ENCODE measurements around the gene TEF. TPM values are rescaled to one million over a fixed set of nuclear protein-coding genes. Genes with fewer than 3 reads are reported as not detected.

TEF gene
- total RNA-seq, 1 donor from 2014 or later, result 12.5 TPM

DNA sequence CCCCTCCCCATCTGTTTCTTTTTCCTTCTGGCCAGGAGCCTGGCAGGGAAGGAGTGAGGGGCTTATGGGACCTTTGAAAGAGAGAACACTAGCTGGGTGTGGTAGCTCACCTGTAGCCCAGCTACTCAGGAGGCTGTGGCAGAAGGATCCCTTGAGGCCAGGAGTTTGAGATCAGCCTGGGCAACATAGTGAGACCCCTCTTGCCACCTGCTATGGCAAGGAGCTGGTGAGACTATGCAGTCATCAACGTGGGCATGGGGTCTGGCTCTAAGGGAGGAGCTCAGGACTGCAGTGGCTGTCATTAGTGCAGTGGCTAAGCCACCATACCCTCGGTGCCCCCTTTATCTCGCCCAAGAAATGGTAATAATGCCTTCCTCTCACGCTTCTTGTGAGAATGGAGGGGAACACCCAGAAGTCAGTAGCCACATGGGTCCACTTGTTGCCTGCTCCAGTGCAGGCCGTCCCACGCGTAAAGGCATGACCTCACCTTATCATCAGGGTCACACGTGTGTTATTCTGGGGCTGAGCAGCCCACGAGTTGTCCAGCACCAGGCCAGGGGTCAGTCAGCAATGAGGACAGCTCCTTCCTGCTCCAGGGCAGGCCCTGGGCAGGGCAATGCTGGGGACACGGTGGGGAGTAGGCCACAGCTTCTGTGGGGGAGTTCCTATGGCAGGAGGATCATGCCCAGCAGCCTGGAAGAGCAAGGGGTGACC lies 27.7 kb upstream of the TEF start:
- no peaks in the 10 kb centered on the region for H3K9me3 ChIP-seq (ENCODE audit: control insufficient read depth in 3 of 3, low read length in 3 of 3)
- no peaks in the 10 kb centered on the region for H3K27me3 ChIP-seq (ENCODE audit: control insufficient read depth in 3 of 3, insufficient read depth in 3 of 3, low read length in 3 of 3)
- H3K4me1 ChIP-seq (ENCODE audit: control insufficient read depth in 3 of 3, insufficient read depth in 3 of 3, low read length in 3 of 3), result peaks cover 5 to 13% (median 9%) of the 10 kb centered on the region in 3 donors
- H3K9ac ChIP-seq (ENCODE audit: low read depth in 1 of 3, low read length in 3 of 3), result no peak overlapping the region
- peaks cover 69 to 77% (median 73%) of the 10 kb centered on the region in 3 donors for H3K36me3 ChIP-seq (ENCODE audit: control insufficient read depth in 3 of 3, insufficient read depth in 3 of 3, low read length in 3 of 3)
- no peak overlapping the region for H3K27ac ChIP-seq (ENCODE audit: low read depth, low read length)
- H3K4me3 ChIP-seq (ENCODE audit: low read length in 3 of 3), result no peak overlapping the region

DNA sequence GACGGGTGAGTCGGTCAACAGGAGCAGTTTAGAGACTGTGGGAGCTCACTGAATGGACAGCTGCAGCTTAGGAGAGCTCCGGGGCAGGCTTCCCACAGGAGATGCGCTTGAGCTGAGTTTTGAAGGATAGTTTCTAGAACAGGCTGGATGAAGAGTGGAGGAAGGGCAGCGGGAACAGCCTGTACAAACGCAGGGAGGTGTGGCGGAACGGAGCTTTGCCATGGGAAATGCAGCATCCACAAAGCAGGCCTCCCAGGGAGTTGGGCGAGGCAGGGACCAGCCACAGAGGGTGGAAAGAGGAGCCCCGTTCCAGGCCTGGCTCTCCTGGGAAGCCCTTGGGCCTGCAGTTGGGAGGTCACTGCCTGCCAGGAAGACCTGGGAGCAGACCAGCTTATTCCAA lies 26.8 kb upstream of the TEF start:
- Histone ChIP-seq H3K4me3 (ENCODE audit: low read length in 3 of 3) (no peak overlapping the region), H3K27me3 (ENCODE audit: control insufficient read depth in 3 of 3, insufficient read depth in 3 of 3, low read length in 3 of 3) (no peaks in the 10 kb centered on the region), H3K9ac (ENCODE audit: low read depth in 1 of 3, low read length in 3 of 3) (no peak overlapping the region), H3K27ac (ENCODE audit: low read depth, low read length) (no peak overlapping the region), H3K36me3 (ENCODE audit: control insufficient read depth in 3 of 3, insufficient read depth in 3 of 3, low read length in 3 of 3) (peaks cover 60 to 68% (median 65%) of the 10 kb centered on the region in 3 donors), H3K9me3 (ENCODE audit: control insufficient read depth in 3 of 3, low read length in 3 of 3) (no peaks in the 10 kb centered on the region), H3K4me1 (ENCODE audit: control insufficient read depth in 3 of 3, insufficient read depth in 3 of 3, low read length in 3 of 3) (peaks cover 5 to 12% (median 11%) of the 10 kb centered on the region in 3 donors)

GRCh38 chr22:41355895-41356294 lies 25.8 kb upstream of the TEF start:
- H3K27ac ChIP-seq (ENCODE audit: low read depth, low read length), result no peak overlapping the region

DNA sequence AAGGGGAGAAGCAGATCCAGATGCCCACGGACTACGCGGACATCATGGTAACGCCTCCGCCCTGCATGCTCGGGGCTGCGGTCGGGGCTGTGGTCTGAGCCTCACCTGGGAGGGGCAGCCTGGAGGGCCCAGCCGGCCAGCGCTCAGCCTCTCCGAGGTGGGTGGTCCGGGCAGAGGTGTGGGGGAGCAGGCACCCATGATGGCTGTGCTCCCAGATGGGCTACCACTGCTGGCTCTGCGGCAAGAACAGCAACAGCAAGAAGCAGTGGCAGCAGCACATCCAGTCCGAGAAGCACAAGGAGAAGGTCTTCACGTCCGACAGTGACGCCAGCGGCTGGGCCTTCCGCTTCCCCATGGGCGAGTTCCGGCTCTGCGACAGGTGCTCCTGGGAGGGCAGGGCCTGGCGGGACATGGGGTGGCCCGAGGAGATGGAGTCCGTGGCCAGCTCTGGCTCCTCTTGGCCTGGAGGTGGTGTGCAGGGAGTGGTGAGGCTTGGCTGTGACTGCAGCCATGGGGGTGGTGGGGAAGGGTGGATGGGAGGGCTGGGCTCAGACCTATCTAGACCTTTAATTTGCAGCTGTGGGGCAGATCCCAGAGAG lies 25.2 kb upstream of the TEF start:
- Histone ChIP-seq H3K4me3 (ENCODE audit: low read length in 3 of 3) (no peak overlapping the region), H3K36me3 (ENCODE audit: control insufficient read depth in 3 of 3, insufficient read depth in 3 of 3, low read length in 3 of 3) (peaks cover 46 to 59% (median 53%) of the 10 kb centered on the region in 3 donors), H3K27me3 (ENCODE audit: control insufficient read depth in 3 of 3, insufficient read depth in 3 of 3, low read length in 3 of 3) (no peaks in the 10 kb centered on the region), H3K27ac (ENCODE audit: low read depth, low read length) (no peak overlapping the region), H3K9ac (ENCODE audit: low read depth in 1 of 3, low read length in 3 of 3) (no peak overlapping the region), H3K4me1 (ENCODE audit: control insufficient read depth in 3 of 3, insufficient read depth in 3 of 3, low read length in 3 of 3) (peaks cover 0 to 8% (median 0%) of the 10 kb centered on the region in 3 donors), H3K9me3 (ENCODE audit: control insufficient read depth in 3 of 3, low read length in 3 of 3) (no peaks in the 10 kb centered on the region)

More at GRCh38 chr22:41355895-41356294, 25.8 kb upstream of the TEF start:
- no peaks in the 10 kb centered on the region for H3K27me3 ChIP-seq (ENCODE audit: control insufficient read depth in 3 of 3, insufficient read depth in 3 of 3, low read length in 3 of 3)
- H3K4me1 ChIP-seq (ENCODE audit: control insufficient read depth in 3 of 3, insufficient read depth in 3 of 3, low read length in 3 of 3), result peaks cover 2 to 11% (median 2%) of the 10 kb centered on the region in 3 donors
- no peaks in the 10 kb centered on the region for H3K9me3 ChIP-seq (ENCODE audit: control insufficient read depth in 3 of 3, low read length in 3 of 3)
- no peak overlapping the region for H3K9ac ChIP-seq (ENCODE audit: low read depth in 1 of 3, low read length in 3 of 3)
- peaks cover 52 to 60% (median 59%) of the 10 kb centered on the region in 3 donors for H3K36me3 ChIP-seq (ENCODE audit: control insufficient read depth in 3 of 3, insufficient read depth in 3 of 3, low read length in 3 of 3)
- H3K4me3 ChIP-seq (ENCODE audit: low read length in 3 of 3), result no peak overlapping the region

DNA sequence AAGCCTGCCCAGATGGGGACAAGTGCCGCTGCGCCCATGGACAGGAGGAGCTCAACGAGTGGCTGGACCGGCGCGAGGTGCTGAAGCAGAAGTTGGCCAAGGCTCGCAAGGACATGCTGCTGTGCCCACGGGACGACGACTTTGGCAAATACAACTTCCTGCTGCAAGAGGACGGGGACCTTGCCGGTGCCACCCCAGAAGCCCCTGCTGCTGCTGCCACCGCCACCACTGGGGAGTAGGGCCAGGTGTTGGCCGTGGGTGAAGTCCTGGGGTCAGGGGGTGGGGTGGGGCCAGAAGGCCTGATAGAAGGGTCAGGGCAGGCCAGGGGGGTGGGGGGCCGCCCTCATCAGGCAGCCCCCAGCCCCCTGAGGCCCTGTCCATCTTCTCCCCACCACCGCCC lies 24.6 kb upstream of the TEF start:
- H3K27me3 ChIP-seq (ENCODE audit: control insufficient read depth in 3 of 3, insufficient read depth in 3 of 3, low read length in 3 of 3), result no peaks in the 10 kb centered on the region
- H3K4me3 ChIP-seq (ENCODE audit: low read length in 3 of 3), result no peak overlapping the region
- no peak overlapping the region for H3K27ac ChIP-seq (ENCODE audit: low read depth, low read length)
- H3K4me1 ChIP-seq (ENCODE audit: control insufficient read depth in 3 of 3, insufficient read depth in 3 of 3, low read length in 3 of 3), result peaks cover 0 to 8% (median 0%) of the 10 kb centered on the region in 3 donors
- peaks cover 40 to 55% (median 52%) of the 10 kb centered on the region in 3 donors for H3K36me3 ChIP-seq (ENCODE audit: control insufficient read depth in 3 of 3, insufficient read depth in 3 of 3, low read length in 3 of 3)
- no peaks in the 10 kb centered on the region for H3K9me3 ChIP-seq (ENCODE audit: control insufficient read depth in 3 of 3, low read length in 3 of 3)
- H3K9ac ChIP-seq (ENCODE audit: low read depth in 1 of 3, low read length in 3 of 3), result no peak overlapping the region

- peaks cover 0 to 8% (median 0%) of the 10 kb centered on the region in 3 donors for H3K4me1 ChIP-seq (ENCODE audit: control insufficient read depth in 3 of 3, insufficient read depth in 3 of 3, low read length in 3 of 3)
- H3K9me3 ChIP-seq (ENCODE audit: control insufficient read depth in 3 of 3, low read length in 3 of 3), result no peaks in the 10 kb centered on the region
- H3K4me3 ChIP-seq (ENCODE audit: low read length in 3 of 3), result no peak overlapping the region
- H3K27me3 ChIP-seq (ENCODE audit: control insufficient read depth in 3 of 3, insufficient read depth in 3 of 3, low read length in 3 of 3), result no peaks in the 10 kb centered on the region
- no peak overlapping the region for H3K9ac ChIP-seq (ENCODE audit: low read depth in 1 of 3, low read length in 3 of 3)
- H3K36me3 ChIP-seq (ENCODE audit: control insufficient read depth in 3 of 3, insufficient read depth in 3 of 3, low read length in 3 of 3), result peaks cover 30 to 45% (median 41%) of the 10 kb centered on the region in 3 donors
- H3K27ac ChIP-seq (ENCODE audit: low read depth, low read length), result no peak overlapping the region
Measured at GRCh38 chr22:41358927-41359326, 22.8 kb upstream of the TEF start.

DNA sequence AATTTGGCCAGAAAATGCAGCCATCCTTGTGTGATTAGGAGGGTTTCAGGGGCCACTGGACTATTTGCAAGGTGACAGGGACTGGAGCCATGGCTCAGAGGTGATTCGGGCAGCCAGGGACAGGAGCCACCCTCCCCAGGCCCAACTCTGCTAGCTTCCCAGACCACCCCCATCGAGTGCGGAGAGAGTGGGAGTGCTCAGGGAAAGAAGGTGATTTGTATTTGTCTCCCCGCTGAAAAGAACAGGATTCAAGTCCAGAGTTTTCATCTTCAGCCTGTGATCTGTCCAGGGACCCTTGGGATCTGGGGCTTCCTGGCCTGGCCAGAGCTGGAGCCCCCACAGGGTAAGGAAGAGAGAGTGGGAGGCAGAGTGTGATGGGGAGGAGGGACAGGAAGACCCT lies 22.4 kb upstream of the TEF start:
- peaks cover 0 to 8% (median 0%) of the 10 kb centered on the region in 3 donors for H3K4me1 ChIP-seq (ENCODE audit: control insufficient read depth in 3 of 3, insufficient read depth in 3 of 3, low read length in 3 of 3)
- no peaks in the 10 kb centered on the region for H3K9me3 ChIP-seq (ENCODE audit: control insufficient read depth in 3 of 3, low read length in 3 of 3)
- H3K36me3 ChIP-seq (ENCODE audit: control insufficient read depth in 3 of 3, insufficient read depth in 3 of 3, low read length in 3 of 3), result peaks cover 26 to 41% (median 37%) of the 10 kb centered on the region in 3 donors
- no peaks in the 10 kb centered on the region for H3K27me3 ChIP-seq (ENCODE audit: control insufficient read depth in 3 of 3, insufficient read depth in 3 of 3, low read length in 3 of 3)
- H3K4me3 ChIP-seq (ENCODE audit: low read length in 3 of 3), result no peak overlapping the region
- no peak overlapping the region for H3K27ac ChIP-seq (ENCODE audit: low read depth, low read length)
- H3K9ac ChIP-seq (ENCODE audit: low read depth in 1 of 3, low read length in 3 of 3), result no peak overlapping the region

- Histone ChIP-seq H3K9me3 (ENCODE audit: control insufficient read depth in 3 of 3, low read length in 3 of 3) (no peaks in the 10 kb centered on the region), H3K27ac (ENCODE audit: low read depth, low read length) (no peak overlapping the region), H3K36me3 (ENCODE audit: control insufficient read depth in 3 of 3, insufficient read depth in 3 of 3, low read length in 3 of 3) (peaks cover 19 to 33% (median 30%) of the 10 kb centered on the region in 3 donors), H3K27me3 (ENCODE audit: control insufficient read depth in 3 of 3, insufficient read depth in 3 of 3, low read length in 3 of 3) (no peaks in the 10 kb centered on the region), H3K9ac (ENCODE audit: low read depth in 1 of 3, low read length in 3 of 3) (peak overlapping the region in 1 of 3 donors; percentile 33), H3K4me3 (ENCODE audit: low read length in 3 of 3) (no peak overlapping the region), H3K4me1 (ENCODE audit: control insufficient read depth in 3 of 3, insufficient read depth in 3 of 3, low read length in 3 of 3) (peaks cover 0 to 8% (median 0%) of the 10 kb centered on the region in 3 donors)
Measured at GRCh38 chr22:41360126-41360525, 21.6 kb upstream of the TEF start.

DNA sequence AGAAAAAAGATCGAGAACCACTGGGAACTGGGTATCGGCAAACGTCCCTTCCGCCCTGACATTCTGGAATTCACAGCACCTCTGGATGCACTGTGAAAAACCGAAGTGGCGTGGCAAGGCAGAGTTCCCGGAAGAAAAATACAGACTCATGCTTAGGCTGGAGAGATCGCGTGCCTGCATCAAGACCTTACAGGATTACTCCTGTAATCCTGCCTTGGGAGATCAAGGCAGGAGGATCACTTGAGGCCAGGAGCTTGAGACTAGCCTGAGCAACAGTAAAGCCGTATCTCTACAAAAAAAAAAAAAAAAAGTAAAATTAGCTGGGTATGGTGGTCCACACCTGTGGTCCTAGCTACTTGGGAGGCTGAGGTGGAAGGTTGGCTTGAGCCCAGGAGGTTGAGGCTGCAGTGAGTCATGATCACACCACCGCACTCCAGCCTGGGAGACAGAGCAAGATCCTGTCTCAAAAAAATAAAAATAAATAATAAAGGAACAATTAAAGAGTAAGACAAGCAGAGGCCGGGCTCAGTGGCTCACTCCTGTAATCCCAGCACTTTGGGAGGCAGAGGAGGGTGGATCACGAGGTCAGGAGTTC lies 19.9 kb upstream of the TEF start:
- no peaks in the 10 kb centered on the region for H3K27me3 ChIP-seq (ENCODE audit: control insufficient read depth in 3 of 3, insufficient read depth in 3 of 3, low read length in 3 of 3)
- no peak overlapping the region for H3K4me3 ChIP-seq (ENCODE audit: low read length in 3 of 3)
- H3K36me3 ChIP-seq (ENCODE audit: control insufficient read depth in 3 of 3, insufficient read depth in 3 of 3, low read length in 3 of 3), result peaks cover 5 to 16% (median 16%) of the 10 kb centered on the region in 3 donors
- H3K4me1 ChIP-seq (ENCODE audit: control insufficient read depth in 3 of 3, insufficient read depth in 3 of 3, low read length in 3 of 3), result peaks cover 5 to 14% (median 6%) of the 10 kb centered on the region in 3 donors
- no peak overlapping the region for H3K27ac ChIP-seq (ENCODE audit: low read depth, low read length)
- H3K9ac ChIP-seq (ENCODE audit: low read depth in 1 of 3, low read length in 3 of 3), result no peak overlapping the region
- no peaks in the 10 kb centered on the region for H3K9me3 ChIP-seq (ENCODE audit: control insufficient read depth in 3 of 3, low read length in 3 of 3)

GRCh38 chr22:41362615-41363014 lies 19.1 kb upstream of the TEF start:
- peaks cover 11 to 20% (median 13%) of the 10 kb centered on the region in 3 donors for H3K4me1 ChIP-seq (ENCODE audit: control insufficient read depth in 3 of 3, insufficient read depth in 3 of 3, low read length in 3 of 3)
- no peak overlapping the region for H3K9ac ChIP-seq (ENCODE audit: low read depth in 1 of 3, low read length in 3 of 3)
- H3K27ac ChIP-seq (ENCODE audit: low read depth, low read length), result no peak overlapping the region
- H3K9me3 ChIP-seq (ENCODE audit: control insufficient read depth in 3 of 3, low read length in 3 of 3), result no peaks in the 10 kb centered on the region
- no peak overlapping the region for H3K4me3 ChIP-seq (ENCODE audit: low read length in 3 of 3)
- no peaks in the 10 kb centered on the region for H3K27me3 ChIP-seq (ENCODE audit: control insufficient read depth in 3 of 3, insufficient read depth in 3 of 3, low read length in 3 of 3)
- peaks cover 5 to 13% (median 11%) of the 10 kb centered on the region in 3 donors for H3K36me3 ChIP-seq (ENCODE audit: control insufficient read depth in 3 of 3, insufficient read depth in 3 of 3, low read length in 3 of 3)
